GM23248 (cell line): ENCODE results near the gene CALHM3.

ENCODE experiments used
- EZH2 ChIP-seq: fragments of 200-600 bp; sonication (generic); IDR thresholded peaks from 2 replicates; pipeline ENCODE4 v1.6.1; 2018; ENCODE audit warnings: antibody characterized with exemption, mild to moderate bottlenecking; ENCODE audit not compliant: insufficient read depth, poor library complexity, severe bottlenecking
- EZH2phosphoT487 ChIP-seq: fragments of 200-600 bp; sonication (generic); IDR thresholded peaks from 2 replicates; pipeline ENCODE4 v1.6.1; 2018; ENCODE audit warnings: antibody characterized with exemption, moderate library complexity, mild to moderate bottlenecking, low read depth; ENCODE audit not compliant: insufficient read depth

GRCh38 chr10:103500481-103500880 is 21.4 kb upstream of the CALHM3 start:
- TF ChIP-seq EZH2phosphoT487, result no peak
- TF ChIP-seq EZH2, result no peak
